Measurements from ENCODE around the gene SLC23A1. TPM values are rescaled to one million over a fixed set of nuclear protein-coding genes. Genes with fewer than 3 reads are reported as not detected.

SLC23A1 gene
- total and polyA plus RNA-seq, 2 donors (not counting 1 experiment from before 2014, with no cell fraction given), result 5.8 to 9.6 TPM

GRCh38 chr5:139417214-139417613, 34.1 kb upstream of the SLC23A1 start:
- no peak overlapping the region for H3K4me3 Mint-ChIP-seq
- H3K4me1 Mint-ChIP-seq, result no peaks in the 10 kb centered on the region
- Histone ChIP-seq H3K4me2 (replicated peaks; ENCODE audit: low read depth, low read length, poor library complexity, severe bottlenecking) (no peak overlapping the region), H4K20me1 (ENCODE audit: control insufficient read depth, insufficient read depth, low read length, poor library complexity, severe bottlenecking) (no peaks in the 10 kb centered on the region), H3K27ac (ENCODE audit: low read length in 2 of 2) (no peak overlapping the region), H3K4me1 (ENCODE audit: control insufficient read depth in 2 of 2, insufficient read depth in 2 of 2, low read length in 2 of 2) (no peaks in the 10 kb centered on the region), H3K36me3 (replicated peaks in 1 of 2; ENCODE audit: control extremely low read depth in 1 of 2, control insufficient read depth in 1 of 2, extremely low read depth in 1 of 2, insufficient read depth in 2 of 2, low read length in 1 of 2) (peaks cover 0 to 12% of the 10 kb centered on the region in 2 experiments), H3K79me2 (ENCODE audit: control insufficient read depth, insufficient read depth, low read length) (no peaks in the 10 kb centered on the region), H2AFZ (ENCODE audit: insufficient read depth, low read depth, low read length, poor library complexity, severe bottlenecking) (no peak overlapping the region), H3K27me3 (replicated peaks in 1 of 4; ENCODE audit: control extremely low read depth in 1 of 4, control insufficient read depth in 3 of 4, insufficient read depth in 4 of 4, low read length in 3 of 4) (no peaks in the 10 kb centered on the region), H3K9me3 (ENCODE audit: control extremely low read depth in 1 of 3, control insufficient read depth in 2 of 3, insufficient read depth in 1 of 3, low read length in 2 of 3) (no peaks in the 10 kb centered on the region), H3K9ac (ENCODE audit: low read length) (no peak overlapping the region), H3K4me3 (ENCODE audit: control extremely low read depth in 1 of 5, extremely low read depth in 1 of 5, insufficient read depth in 1 of 5, low read depth in 2 of 5, low read length in 4 of 5) (no peak overlapping the region)
- ATAC-seq (ENCODE audit: low read depth) (no peak), DNase-seq (no peak)
- H3K27ac Mint-ChIP-seq, result no peak overlapping the region
- WGBS (ENCODE audit: insufficient coverage), result 36% methylated on average over 2 of the region's 4 CpGs
- H3K9me3 Mint-ChIP-seq (ENCODE audit: insufficient read depth), result no peaks in the 10 kb centered on the region
- intact Hi-C loops (cut with micrococcal nuclease), result no loop called here
- no peak for TF ChIP-seq EZH2 (IDR thresholded peaks at IDR 0.05; ENCODE audit: borderline replicate concordance, insufficient read depth, low read depth, low read length, poor library complexity, severe bottlenecking)
- TF ChIP-seq, protein P1, sequence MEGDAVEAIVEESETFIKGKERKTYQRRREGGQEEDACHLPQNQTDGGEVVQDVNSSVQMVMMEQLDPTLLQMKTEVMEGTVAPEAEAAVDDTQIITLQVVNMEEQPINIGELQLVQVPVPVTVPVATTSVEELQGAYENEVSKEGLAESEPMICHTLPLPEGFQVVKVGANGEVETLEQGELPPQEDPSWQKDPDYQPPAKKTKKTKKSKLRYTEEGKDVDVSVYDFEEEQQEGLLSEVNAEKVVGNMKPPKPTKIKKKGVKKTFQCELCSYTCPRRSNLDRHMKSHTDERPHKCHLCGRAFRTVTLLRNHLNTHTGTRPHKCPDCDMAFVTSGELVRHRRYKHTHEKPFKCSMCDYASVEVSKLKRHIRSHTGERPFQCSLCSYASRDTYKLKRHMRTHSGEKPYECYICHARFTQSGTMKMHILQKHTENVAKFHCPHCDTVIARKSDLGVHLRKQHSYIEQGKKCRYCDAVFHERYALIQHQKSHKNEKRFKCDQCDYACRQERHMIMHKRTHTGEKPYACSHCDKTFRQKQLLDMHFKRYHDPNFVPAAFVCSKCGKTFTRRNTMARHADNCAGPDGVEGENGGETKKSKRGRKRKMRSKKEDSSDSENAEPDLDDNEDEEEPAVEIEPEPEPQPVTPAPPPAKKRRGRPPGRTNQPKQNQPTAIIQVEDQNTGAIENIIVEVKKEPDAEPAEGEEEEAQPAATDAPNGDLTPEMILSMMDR (IDR thresholded peaks at IDR 0.05), result no peak
- H3K27me3 Mint-ChIP-seq, result no peaks in the 10 kb centered on the region
- ChIA-PET CTCF (interaction anchor here (0.7 to 8.0 kb wide), 2 partner anchors 10 to 98 kb away, joined by 3 to 168 read pairs; no protein-coding TSS in a partner anchor), POLR2A (no interaction called here)

DNA sequence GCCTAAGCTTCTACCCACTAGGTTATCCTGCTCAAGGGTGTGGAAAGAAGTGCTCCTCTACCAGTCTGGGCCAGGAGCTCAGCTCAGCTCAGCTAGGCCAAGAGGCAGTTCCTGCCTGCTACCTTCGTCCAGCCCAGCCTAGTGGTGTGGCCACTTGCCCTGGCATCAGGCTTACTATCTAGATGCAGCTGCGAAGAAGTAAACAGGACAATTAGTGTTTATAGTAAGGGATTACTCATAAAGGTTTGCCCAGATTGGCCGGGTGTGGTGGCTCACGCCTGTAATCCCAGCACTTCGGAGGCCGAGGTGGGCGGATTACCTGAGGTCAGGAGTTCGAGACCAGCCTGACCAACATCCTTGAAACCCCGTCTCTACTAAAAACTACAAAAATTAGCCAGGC, 33.6 kb upstream of the SLC23A1 start:
- Histone ChIP-seq H3K36me3 (replicated peaks in 1 of 2; ENCODE audit: control extremely low read depth in 1 of 2, control insufficient read depth in 1 of 2, extremely low read depth in 1 of 2, insufficient read depth in 2 of 2, low read length in 1 of 2) (peaks cover 0 to 12% of the 10 kb centered on the region in 2 experiments), H3K27me3 (replicated peaks in 1 of 4; ENCODE audit: control extremely low read depth in 1 of 4, control insufficient read depth in 3 of 4, insufficient read depth in 4 of 4, low read length in 3 of 4) (no peaks in the 10 kb centered on the region), H3K4me2 (replicated peaks; ENCODE audit: low read depth, low read length, poor library complexity, severe bottlenecking) (no peak overlapping the region), H3K79me2 (ENCODE audit: control insufficient read depth, insufficient read depth, low read length) (no peaks in the 10 kb centered on the region), H3K9ac (ENCODE audit: low read length) (no peak overlapping the region), H3K4me3 (ENCODE audit: control extremely low read depth in 1 of 5, extremely low read depth in 1 of 5, insufficient read depth in 1 of 5, low read depth in 2 of 5, low read length in 4 of 5) (no peak overlapping the region), H2AFZ (ENCODE audit: insufficient read depth, low read depth, low read length, poor library complexity, severe bottlenecking) (no peak overlapping the region), H3K4me1 (ENCODE audit: control insufficient read depth in 2 of 2, insufficient read depth in 2 of 2, low read length in 2 of 2) (no peaks in the 10 kb centered on the region), H4K20me1 (ENCODE audit: control insufficient read depth, insufficient read depth, low read length, poor library complexity, severe bottlenecking) (no peaks in the 10 kb centered on the region), H3K9me3 (ENCODE audit: control extremely low read depth in 1 of 3, control insufficient read depth in 2 of 3, insufficient read depth in 1 of 3, low read length in 2 of 3) (no peaks in the 10 kb centered on the region), H3K27ac (ENCODE audit: low read length in 2 of 2) (no peak overlapping the region)
- H3K9me3 Mint-ChIP-seq (ENCODE audit: insufficient read depth), result no peaks in the 10 kb centered on the region
- no peak overlapping the region for H3K27ac Mint-ChIP-seq
- no peaks in the 10 kb centered on the region for H3K27me3 Mint-ChIP-seq
- ATAC-seq (ENCODE audit: low read depth) (no peak), DNase-seq (no peak)
- H3K4me3 Mint-ChIP-seq, result no peak overlapping the region
- 100% methylated on average over 9 of the region's 9 CpGs for WGBS (ENCODE audit: insufficient coverage)
- intact Hi-C loops (cut with micrococcal nuclease), result no loop called here
- TF ChIP-seq, protein P1 (IDR thresholded peaks at IDR 0.05), result no peak
- no peak for TF ChIP-seq EZH2 (IDR thresholded peaks at IDR 0.05; ENCODE audit: borderline replicate concordance, insufficient read depth, low read depth, low read length, poor library complexity, severe bottlenecking)
- CTCF ChIA-PET, result no interaction called here
- H3K4me1 Mint-ChIP-seq, result no peaks in the 10 kb centered on the region
- POLR2A ChIA-PET, result no interaction called here
